K562 (cell line): ENCODE measurements around the gene SLC2A8. TPM values are rescaled to one million over a fixed set of nuclear protein-coding genes. Genes with fewer than 3 reads are reported as not detected.

Experiments
- BRD4 ChIP-seq: fragments of 200-600 bp; sonication (generic); IDR thresholded peaks from 2 replicates; pipeline ENCODE4 v1.6.1; 2017; ENCODE audit warnings: inconsistent platforms
- C11orf30 ChIP-seq: fragments of 450-650 bp; IDR thresholded peaks from 2 replicates; pipeline ENCODE4 v1.6.1; 2016; ENCODE audit warnings: low read depth, mild to moderate bottlenecking
- CC2D1A ChIP-seq: fragments of 450-650 bp; IDR thresholded peaks from 2 replicates; pipeline ENCODE4 v1.6.1; 2017; ENCODE audit warnings: mild to moderate bottlenecking
- CCNT2 ChIP-seq: IDR thresholded peaks from 2 replicates; pipeline ENCODE4 v1.6.1; 2011; ENCODE audit warnings: borderline replicate concordance, low read depth, mild to moderate bottlenecking, moderate library complexity, mixed read lengths, low read length; ENCODE audit not compliant: insufficient read length; ENCODE audit errors: extremely low read depth
- COPS2 ChIP-seq: fragments of 450-650 bp; conservative IDR thresholded peaks from 2 replicates; pipeline ENCODE4 v1.6.1; 2016; ENCODE audit warnings: mild to moderate bottlenecking, moderate library complexity
- CSDE1 ChIP-seq, 2 experiments: fragments of 450-650 bp; IDR thresholded peaks; 2 replicates each; pipeline ENCODE4 v1.6.1; 2016; ENCODE audit warnings: mild to moderate bottlenecking in 1 of 2
- DIDO1 ChIP-seq: fragments of 450-650 bp; IDR thresholded peaks from 2 replicates; pipeline ENCODE4 v1.6.1; 2016; ENCODE audit warnings: low read depth, missing biosample characterization, missing genetic modification characterization
- E2F4 ChIP-seq: sonication (generic); formaldehyde crosslinking; IDR thresholded peaks from 2 replicates; pipeline ENCODE4 v1.8.0; 2022; ENCODE audit warnings: mild to moderate bottlenecking, low read depth, missing genetic modification reagents
- ESRRA ChIP-seq: fragments of 450-650 bp; IDR thresholded peaks from 2 replicates; pipeline ENCODE4 v1.6.1; 2014; ENCODE audit warnings: low read depth, mild to moderate bottlenecking, moderate library complexity, borderline replicate concordance
- ESRRB ChIP-seq: fragments of 250-450 bp; sonication (Bioruptor Pico); IDR thresholded peaks from 2 replicates; pipeline ENCODE4 v1.5.0; 2020; ENCODE audit warnings: mild to moderate bottlenecking, moderate library complexity, borderline replicate concordance
- EZH2 ChIP-seq: IDR thresholded peaks from 2 replicates; pipeline ENCODE4 v1.6.1; 2012; ENCODE audit warnings: low read depth, mild to moderate bottlenecking, inconsistent platforms, low read length, borderline replicate concordance
- GTF2F1 ChIP-seq: IDR thresholded peaks from 2 replicates; pipeline ENCODE4 v1.6.1; 2011; ENCODE audit warnings: low read depth, low read length, improper control_type of control experiment
- HDAC1 ChIP-seq, 2 experiments: fragments of 450-650 bp; IDR thresholded peaks; 2 replicates each; pipeline ENCODE4 v1.6.1; 2016 to 2017; ENCODE audit warnings: inconsistent platforms in 1 of 2, mild to moderate bottlenecking in 1 of 2, moderate library complexity in 1 of 2
- LEF1 ChIP-seq: fragments of 450-650 bp; IDR thresholded peaks from 2 replicates; pipeline ENCODE4 v1.6.1; 2016; ENCODE audit warnings: mild to moderate bottlenecking
- NCOR1 ChIP-seq: fragments of 450-650 bp; IDR thresholded peaks from 2 replicates; pipeline ENCODE4 v1.6.1; 2016; ENCODE audit warnings: mild to moderate bottlenecking, moderate library complexity
- NR2F6 ChIP-seq: fragments of 450-650 bp; formaldehyde crosslinking; IDR thresholded peaks from 2 replicates; pipeline ENCODE4 v1.4.0; 2020; ENCODE audit warnings: mild to moderate bottlenecking
- RBM17 ChIP-seq: fragments of 200-400 bp; formaldehyde crosslinking; IDR thresholded peaks from 2 replicates; pipeline ENCODE4 v1.6.1; 2017; ENCODE audit warnings: low read depth, mild to moderate bottlenecking, low read length, borderline replicate concordance
- SLC30A9 ChIP-seq: fragments of 250-450 bp; sonication (Bioruptor Pico); IDR thresholded peaks from 2 replicates; pipeline ENCODE4 v1.8.0; 2022; ENCODE audit warnings: mild to moderate bottlenecking, moderate library complexity
- TARDBP ChIP-seq: fragments of 450-650 bp; IDR thresholded peaks from 2 replicates; pipeline ENCODE4 v1.6.1; 2016
- TRIM25 ChIP-seq: fragments of 450-650 bp; IDR thresholded peaks from 2 replicates; pipeline ENCODE4 v1.7.0; 2016; ENCODE audit warnings: borderline replicate concordance
- ZBTB17 ChIP-seq: fragments of 450-650 bp; formaldehyde crosslinking; IDR thresholded peaks from 2 replicates; pipeline ENCODE4 v1.4.0; 2020; ENCODE audit warnings: mild to moderate bottlenecking
- ZNF146 ChIP-seq: IDR thresholded peaks from one replicate; pipeline ENCODE4 v1.6.1; 2018; ENCODE audit warnings: missing compliant biosample characterization; ENCODE audit not compliant: unreplicated experiment
- ZNF239 ChIP-seq: fragments of 250-450 bp; sonication (Bioruptor Pico); IDR thresholded peaks from 2 replicates; pipeline ENCODE4 v1.4.0; 2020; ENCODE audit warnings: mild to moderate bottlenecking
- ZNF551 ChIP-seq: fragments of 250-450 bp; sonication (Bioruptor Pico); IDR thresholded peaks from 2 replicates; pipeline ENCODE4 v1.5.0; 2021; ENCODE audit warnings: mild to moderate bottlenecking, moderate library complexity
- ZNF583 ChIP-seq: fragments of 250-450 bp; sonication (Bioruptor Pico); IDR thresholded peaks from 2 replicates; pipeline ENCODE4 v1.4.0; 2020
- polyA plus RNA-seq, 8 experiments: library from polyadenylated mRNA; depleted of rRNA in 4 of 8; stranded (reverse) in 5 of 8; unstranded in 3 of 8; fragments of >200 nt; fragmentation: Nextera tagmentation in 2 of 8; fragmentation: Illumina TruSeq in 1 of 8; extraction: Ambion mirVana in 2 of 8; extraction: Trizol in 1 of 8; gene quantifications; 2 replicates each; pipeline versions ENCODE4 v1.2.1 to v1.2.3, GENCODE V29; 2011 to 2014; ENCODE audit warnings: inconsistent platforms in 1 of 8, missing spikeins in 1 of 8
- total RNA-seq, 7 experiments: library from RNA; depleted of rRNA in 6 of 7; stranded (reverse); fragments of >200 nt in 6 of 7; fragmentation: Illumina TruSeq in 2 of 7; extraction: Trizol in 2 of 7; gene quantifications; 2 replicates each; pipeline versions ENCODE4 v1.2.1 to v1.2.3, GENCODE V29; 2011 to 2021; ENCODE audit warnings: low replicate concordance in 1 of 7
- TF ChIP-seq, protein P1 (sequence below): fragments of 250-450 bp; sonication (Bioruptor Pico); IDR thresholded peaks from 2 replicates; pipeline ENCODE4 v1.8.0; 2022; ENCODE audit warnings: moderate library complexity, mild to moderate bottlenecking, inconsistent platforms
- TF ChIP-seq, protein P2 (sequence below): sonication (generic); formaldehyde crosslinking; IDR thresholded peaks from 2 replicates; pipeline ENCODE4 v1.8.0; 2022; ENCODE audit warnings: mild to moderate bottlenecking, missing genetic modification reagents

The SLC2A8 gene
- total and polyA plus RNA-seq, 9 of the 15 experiments (the other 6 are each of a cell fraction or from before 2014, with no cell fraction given) = 0.13 to 12.9 (median 5.2) TPM

DNA sequence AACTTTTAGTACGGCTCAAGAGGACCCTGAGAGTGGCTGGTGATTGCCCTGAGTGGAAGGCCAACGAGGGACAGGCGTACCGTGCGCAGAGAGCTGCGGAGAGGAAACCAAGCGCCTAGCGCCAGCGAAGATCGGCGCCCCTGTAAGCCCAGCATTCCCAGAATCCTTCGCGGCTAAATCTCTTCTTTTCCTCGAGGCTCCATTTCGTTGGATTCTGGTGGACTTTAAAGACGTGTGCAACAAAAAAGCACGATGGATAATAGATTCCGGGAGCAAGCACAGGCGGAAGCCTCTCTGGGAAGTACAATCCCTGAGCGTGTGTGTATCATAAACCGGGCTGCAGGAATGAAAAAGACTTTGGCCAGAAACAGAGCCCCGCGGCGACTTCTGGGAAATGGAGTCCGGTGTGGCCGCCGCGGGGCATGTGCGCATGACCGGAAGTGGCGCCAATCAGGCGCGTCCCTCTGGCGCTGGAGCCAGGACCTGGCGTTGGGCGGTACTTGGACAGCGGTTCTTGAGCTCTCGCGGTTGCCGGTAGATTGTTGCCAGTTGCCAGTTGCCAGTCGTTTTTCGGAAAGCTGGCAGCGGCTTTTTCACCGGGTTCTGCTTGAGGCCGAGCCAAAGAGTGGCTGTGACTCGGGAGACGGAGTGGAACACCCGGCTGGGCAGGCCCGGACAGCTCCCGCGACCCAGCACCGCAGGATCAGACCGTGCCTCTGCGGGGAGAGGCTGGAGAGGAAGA is 27.1 kb downstream of the SLC2A8 start, which contains the start of gene ZNF79 (continued):
- TF ChIP-seq NR2F6 (CRISPR knock-in tag) = no peak
- no peak for TF ChIP-seq EZH2
- no peak for TF ChIP-seq TARDBP
- peak; percentile 30; the same call in 1 of the 2 replicates for TF ChIP-seq ESRRA
- TF ChIP-seq GTF2F1 = peak; percentile 96
- TF ChIP-seq ZNF239 (CRISPR knock-in tag) = no peak
- no peak for TF ChIP-seq ZNF146
- peak; percentile 74; the same call in 1 of the 2 replicates for TF ChIP-seq DIDO1 (tag)
- TF ChIP-seq C11orf30 = peak; percentile 94
- TF ChIP-seq CSDE1 (IDR thresholded peaks at IDR 0.05) = no peak
- no peak for TF ChIP-seq LEF1
- TF ChIP-seq, protein P1, sequence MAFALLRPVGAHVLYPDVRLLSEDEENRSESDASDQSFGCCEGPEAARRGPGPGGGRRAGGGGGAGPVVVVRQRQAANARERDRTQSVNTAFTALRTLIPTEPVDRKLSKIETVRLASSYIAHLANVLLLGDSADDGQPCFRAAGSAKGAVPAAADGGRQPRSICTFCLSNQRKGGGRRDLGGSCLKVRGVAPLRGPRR (CRISPR knock-in tag) = no peak
- TF ChIP-seq ESRRB (CRISPR knock-in tag) = no peak
- TF ChIP-seq E2F4 (CRISPR knock-in tag) = no peak
- TF ChIP-seq CCNT2 = no peak
- TF ChIP-seq NCOR1 = no peak
- TF ChIP-seq SLC30A9 (CRISPR knock-in tag) = no peak
- no peak for TF ChIP-seq BRD4
- peak in 1 of 2 experiments; percentile 87; a peak in 2 of 4 replicates for TF ChIP-seq HDAC1 (IDR thresholded peaks at IDR 0.05)
- TF ChIP-seq COPS2 = no peak
- TF ChIP-seq RBM17 = no peak
- TF ChIP-seq ZNF551 (CRISPR knock-in tag) = no peak
- TF ChIP-seq CC2D1A = no peak
- TF ChIP-seq TRIM25 = no peak
- no peak for TF ChIP-seq ZBTB17 (CRISPR knock-in tag)
- TF ChIP-seq, protein P2, sequence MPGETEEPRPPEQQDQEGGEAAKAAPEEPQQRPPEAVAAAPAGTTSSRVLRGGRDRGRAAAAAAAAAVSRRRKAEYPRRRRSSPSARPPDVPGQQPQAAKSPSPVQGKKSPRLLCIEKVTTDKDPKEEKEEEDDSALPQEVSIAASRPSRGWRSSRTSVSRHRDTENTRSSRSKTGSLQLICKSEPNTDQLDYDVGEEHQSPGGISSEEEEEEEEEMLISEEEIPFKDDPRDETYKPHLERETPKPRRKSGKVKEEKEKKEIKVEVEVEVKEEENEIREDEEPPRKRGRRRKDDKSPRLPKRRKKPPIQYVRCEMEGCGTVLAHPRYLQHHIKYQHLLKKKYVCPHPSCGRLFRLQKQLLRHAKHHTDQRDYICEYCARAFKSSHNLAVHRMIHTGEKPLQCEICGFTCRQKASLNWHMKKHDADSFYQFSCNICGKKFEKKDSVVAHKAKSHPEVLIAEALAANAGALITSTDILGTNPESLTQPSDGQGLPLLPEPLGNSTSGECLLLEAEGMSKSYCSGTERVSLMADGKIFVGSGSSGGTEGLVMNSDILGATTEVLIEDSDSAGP (CRISPR knock-in tag) = no peak
- no peak for TF ChIP-seq ZNF583 (CRISPR knock-in tag)
